Esophagus (tissue), 2 donors: ENCODE results near the gene KIRREL3. TPM values are rescaled to one million over a fixed set of nuclear protein-coding genes. Genes with fewer than 3 reads are reported as not detected.

ENCODE experiments used
- H3K27ac ChIP-seq, 2 donors: one replicate each; pipeline ENCODE4 v1.5.1; 2013; ENCODE audit warnings: low read depth in 2 of 2, mild to moderate bottlenecking in 2 of 2, inconsistent platforms in 1 of 2, low read length in 1 of 2, moderate library complexity in 1 of 2
- H3K27me3 ChIP-seq, 2 donors: one replicate each; pipeline ENCODE4 v1.6.1; 2013; ENCODE audit warnings: low read length in 2 of 2, control low read depth in 1 of 2, mild to moderate bottlenecking in 1 of 2; ENCODE audit not compliant: insufficient read depth in 2 of 2, control insufficient read depth in 1 of 2
- H3K36me3 ChIP-seq, 2 donors: one replicate each; pipeline ENCODE4 v1.6.1; 2013; ENCODE audit warnings: low read length in 1 of 2; ENCODE audit not compliant: control insufficient read depth in 2 of 2, insufficient read depth in 2 of 2
- H3K4me1 ChIP-seq, 2 donors: one replicate each; pipeline ENCODE4 v1.6.1; 2013; ENCODE audit warnings: low read length in 1 of 2; ENCODE audit not compliant: control insufficient read depth in 2 of 2, insufficient read depth in 2 of 2
- H3K4me3 ChIP-seq, 2 donors: one replicate each; pipeline ENCODE4 v1.5.1; 2013; ENCODE audit warnings: low read length in 2 of 2, mild to moderate bottlenecking in 2 of 2, low read depth in 1 of 2, moderate library complexity in 1 of 2
- H3K9me3 ChIP-seq, 2 donors: one replicate each; pipeline ENCODE4 v1.6.1; 2013; ENCODE audit warnings: mild to moderate bottlenecking in 2 of 2, low read depth in 1 of 2, low read length in 1 of 2, moderate library complexity in 1 of 2; ENCODE audit not compliant: control insufficient read depth in 2 of 2, insufficient read depth in 1 of 2
- WGBS, 2 donors: extraction: QIAGEN DNeasy Blood & Tissue Kit; methylation state at CpG; one replicate each; pipeline ENCODE4 v1.1.7; 2013; 5-methylcytosine and 5-hydroxymethylcytosine counted together
- polyA plus RNA-seq, 2 donors: library from polyadenylated mRNA; stranded (reverse); fragments of 200-250 nt; gene quantifications; one replicate each; pipeline ENCODE4 v1.2.3, GENCODE V29; 2013
- donor health status: healthy with polysubstance abuse.
- donor health status: Bipolar disorder and iron deficiency.

The KIRREL3 gene
- polyA plus RNA-seq, 2 donors, result 0.05 to 0.12 TPM

- Histone ChIP-seq H3K27ac (no peak overlapping the region), H3K4me1 (no peaks in the 10 kb centered on the region), H3K4me3 (no peak overlapping the region), H3K9me3 (no peaks in the 10 kb centered on the region), H3K36me3 (no peaks in the 10 kb centered on the region), H3K27me3 (no peaks in the 10 kb centered on the region)
- WGBS, 2 donors, result 42 to 44% methylated on average over 3 of the region's 3 CpGs
These were observed 282.3 kb downstream of the KIRREL3 start for GRCh38 chr11:126718276-126718675.

DNA sequence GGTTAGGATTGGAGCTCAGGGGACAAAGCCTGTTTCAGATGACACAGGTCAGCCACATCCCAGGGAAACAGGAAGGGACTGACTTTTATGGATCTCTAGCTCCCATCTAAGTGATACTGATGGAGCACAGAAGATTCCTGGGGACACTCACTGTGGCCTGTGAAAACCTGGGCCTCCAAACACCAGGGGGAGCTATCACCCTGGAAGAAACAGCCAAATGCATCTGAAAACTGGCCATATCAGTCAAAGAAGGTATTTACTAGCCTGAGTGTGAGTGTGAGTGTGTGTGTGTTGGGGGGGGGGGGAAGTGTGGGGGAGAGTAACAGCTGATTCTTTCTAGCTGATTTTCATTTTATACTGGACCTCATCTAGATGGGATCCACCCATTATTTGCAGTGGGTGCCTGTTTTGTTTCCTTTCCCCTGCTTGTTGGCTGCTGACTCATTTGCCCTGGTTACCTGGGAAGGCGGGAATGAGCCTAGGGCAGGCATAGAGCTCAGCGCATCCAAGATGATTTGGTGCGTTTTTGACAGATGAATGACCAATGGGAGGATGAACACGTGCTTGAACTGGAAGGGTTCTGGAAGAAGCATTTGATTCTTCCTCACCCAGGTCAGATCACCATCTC is 284.0 kb downstream of the KIRREL3 start:
- Histone ChIP-seq H3K9me3 (no peaks in the 10 kb centered on the region), H3K27me3 (no peaks in the 10 kb centered on the region), H3K36me3 (no peaks in the 10 kb centered on the region), H3K4me1 (no peaks in the 10 kb centered on the region), H3K27ac (no peak overlapping the region), H3K4me3 (no peak overlapping the region)
- 45 to 76% methylated on average over 4 of the region's 4 CpGs for WGBS, 2 donors

GRCh38 chr11:126713806-126714205 is 286.8 kb downstream of the KIRREL3 start:
- Histone ChIP-seq H3K27me3 (no peaks in the 10 kb centered on the region), H3K27ac (no peak overlapping the region), H3K9me3 (no peaks in the 10 kb centered on the region), H3K36me3 (no peaks in the 10 kb centered on the region), H3K4me1 (no peaks in the 10 kb centered on the region), H3K4me3 (no peak overlapping the region)
- 78 to 86% methylated on average over 6 of the region's 6 CpGs for WGBS, 2 donors

DNA sequence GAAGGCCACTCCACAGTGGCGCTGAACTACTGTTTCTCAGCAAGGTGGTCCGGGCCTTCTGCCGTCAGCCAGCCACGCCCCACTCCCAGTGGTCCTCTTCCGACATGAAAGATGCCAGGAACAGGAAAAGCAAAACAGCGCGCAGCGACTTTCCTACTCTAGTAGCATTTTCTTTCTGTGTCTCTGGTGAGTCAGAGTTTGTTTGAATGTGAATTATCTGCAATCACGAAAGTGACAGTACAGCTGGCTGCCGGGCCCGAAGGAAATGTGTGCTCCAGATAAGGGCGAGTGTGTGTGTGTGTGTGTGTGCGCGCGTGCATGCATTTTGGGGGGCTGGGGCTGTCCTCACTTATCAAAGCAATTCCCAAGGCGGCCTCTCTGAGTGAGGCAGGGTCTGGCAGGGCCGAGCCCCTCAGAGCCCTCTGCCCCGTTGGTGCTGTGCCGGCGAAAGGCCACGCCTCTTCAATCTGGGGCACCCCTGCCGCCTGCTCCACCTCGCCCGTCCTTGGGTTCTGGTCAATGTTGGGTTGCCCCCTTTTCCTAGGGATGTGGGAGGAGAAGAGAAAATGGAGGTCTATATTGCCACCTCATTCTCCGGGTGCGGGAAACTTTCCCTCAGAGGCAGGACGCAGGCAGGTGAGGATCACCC is 288.5 kb downstream of the KIRREL3 start:
- Histone ChIP-seq H3K4me3 (no peak overlapping the region), H3K9me3 (no peaks in the 10 kb centered on the region), H3K27ac (no peak overlapping the region), H3K36me3 (no peaks in the 10 kb centered on the region), H3K27me3 (no peaks in the 10 kb centered on the region), H3K4me1 (no peaks in the 10 kb centered on the region)
- WGBS, 2 donors, result 68% methylated on average over 27 of the region's 27 CpGs

GRCh38 chr11:126710804-126711399 is 289.7 kb downstream of the KIRREL3 start:
- Histone ChIP-seq H3K36me3 (no peaks in the 10 kb centered on the region), H3K9me3 (no peaks in the 10 kb centered on the region), H3K27ac (no peak overlapping the region), H3K4me3 (no peak overlapping the region), H3K27me3 (no peaks in the 10 kb centered on the region), H3K4me1 (no peaks in the 10 kb centered on the region)
- WGBS, 2 donors, result 94 to 97% methylated on average over 4 of the region's 4 CpGs

DNA sequence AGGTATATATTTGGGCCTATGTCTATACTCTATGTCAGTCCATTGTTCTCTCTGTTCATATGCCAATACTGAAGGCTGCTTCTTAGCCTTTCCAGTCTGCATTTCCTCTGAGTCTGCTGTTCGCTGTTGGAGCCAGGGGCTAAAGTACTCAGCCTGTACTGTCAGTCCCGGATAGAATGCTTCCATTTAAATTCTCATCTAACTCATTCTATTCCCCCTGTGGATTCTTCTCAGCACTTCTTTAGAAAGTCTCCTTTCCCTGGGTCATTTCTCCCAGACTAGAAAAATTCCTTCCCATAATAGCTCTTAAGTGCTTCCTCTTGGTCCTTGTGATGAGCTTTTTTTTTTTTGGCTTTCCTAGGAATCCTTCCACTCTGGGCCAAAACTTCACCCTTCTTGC is 293.1 kb downstream of the KIRREL3 start:
- no peaks in the 10 kb centered on the region for H3K27me3 ChIP-seq
- H3K9me3 ChIP-seq, result no peaks in the 10 kb centered on the region
- no peak overlapping the region for H3K27ac ChIP-seq
- no peaks in the 10 kb centered on the region for H3K4me1 ChIP-seq
- no peak overlapping the region for H3K4me3 ChIP-seq
- 53 to 78% methylated on average over 2 of the region's 2 CpGs for WGBS, 2 donors
- H3K36me3 ChIP-seq, result no peaks in the 10 kb centered on the region

DNA sequence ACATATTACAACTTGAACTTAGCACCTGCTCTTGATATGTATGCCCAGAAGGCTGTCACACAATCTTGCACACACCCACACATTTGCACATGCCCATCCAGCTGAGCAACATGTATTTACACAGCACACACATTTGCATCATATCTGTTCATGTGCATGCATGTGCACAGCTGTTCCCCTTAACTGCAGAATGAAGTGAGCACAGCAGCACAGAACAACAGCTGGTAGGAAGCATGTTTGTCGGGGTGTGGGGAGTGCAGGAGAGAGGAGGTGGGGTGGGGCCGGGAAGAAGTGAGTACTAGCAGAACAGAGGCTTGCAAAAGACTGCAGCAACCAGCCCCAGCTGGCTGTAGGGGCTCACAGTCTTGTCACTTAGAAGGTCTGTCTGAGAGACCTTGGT is 296.5 kb downstream of the KIRREL3 start:
- no peaks in the 10 kb centered on the region for H3K4me1 ChIP-seq
- H3K9me3 ChIP-seq, result no peaks in the 10 kb centered on the region
- H3K27ac ChIP-seq, result no peak overlapping the region
- H3K4me3 ChIP-seq, result no peak overlapping the region
- no peaks in the 10 kb centered on the region for H3K27me3 ChIP-seq
- H3K36me3 ChIP-seq, result no peaks in the 10 kb centered on the region
- 30 to 40% methylated on average over 2 of the region's 2 CpGs for WGBS, 2 donors

DNA sequence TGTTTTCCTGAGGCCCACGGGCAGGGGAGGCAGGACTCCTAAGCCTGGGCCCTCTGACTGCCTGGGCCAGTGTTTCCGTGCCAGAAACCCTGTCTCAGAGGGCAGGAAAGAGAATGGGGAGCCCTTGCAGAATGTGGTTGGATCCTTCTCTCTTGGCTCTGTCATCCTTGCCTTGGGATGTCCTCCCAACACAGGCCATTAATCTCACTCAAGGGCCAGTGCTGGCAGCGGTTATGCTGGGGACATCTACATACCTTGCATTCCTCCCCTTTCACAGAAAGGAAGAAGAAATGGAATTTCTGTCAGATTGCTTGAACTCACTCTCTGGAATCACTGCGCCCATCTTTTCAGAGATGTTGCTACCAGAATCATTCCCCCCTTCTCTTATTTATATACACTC is 296.9 kb downstream of the KIRREL3 start:
- no peak overlapping the region for H3K4me3 ChIP-seq
- H3K27ac ChIP-seq, result no peak overlapping the region
- no peaks in the 10 kb centered on the region for H3K36me3 ChIP-seq
- no peaks in the 10 kb centered on the region for H3K27me3 ChIP-seq
- H3K9me3 ChIP-seq, result no peaks in the 10 kb centered on the region
- H3K4me1 ChIP-seq, result no peaks in the 10 kb centered on the region
- WGBS, 2 donors, result 55 to 72% methylated on average over 4 of the region's 4 CpGs

GRCh38 chr11:126702987-126703386 is 297.6 kb downstream of the KIRREL3 start:
- H3K27me3 ChIP-seq, result no peaks in the 10 kb centered on the region
- H3K4me1 ChIP-seq, result no peaks in the 10 kb centered on the region
- H3K9me3 ChIP-seq, result no peaks in the 10 kb centered on the region
- no peaks in the 10 kb centered on the region for H3K36me3 ChIP-seq
- H3K4me3 ChIP-seq, result no peak overlapping the region
- H3K27ac ChIP-seq, result no peak overlapping the region
- WGBS, 2 donors, result 72 to 83% methylated on average over 5 of the region's 5 CpGs
